ENCODE data around the gene TEP1. TPM values are rescaled to one million over a fixed set of nuclear protein-coding genes. Genes with fewer than 3 reads are reported as not detected.
A peak's percentile ranks its signal among the peaks of the same experiment; 100 is the strongest.
"Not testable (repeated sequence)": the region's sequence is repeated elsewhere in the genome, so short reads cannot be mapped to it uniquely, and the experiment has no call there.

The TEP1 gene
- total RNA-seq, 4 donors from 2014 or later = 12.9 to 27.6 (median 20.5) TPM

DNA sequence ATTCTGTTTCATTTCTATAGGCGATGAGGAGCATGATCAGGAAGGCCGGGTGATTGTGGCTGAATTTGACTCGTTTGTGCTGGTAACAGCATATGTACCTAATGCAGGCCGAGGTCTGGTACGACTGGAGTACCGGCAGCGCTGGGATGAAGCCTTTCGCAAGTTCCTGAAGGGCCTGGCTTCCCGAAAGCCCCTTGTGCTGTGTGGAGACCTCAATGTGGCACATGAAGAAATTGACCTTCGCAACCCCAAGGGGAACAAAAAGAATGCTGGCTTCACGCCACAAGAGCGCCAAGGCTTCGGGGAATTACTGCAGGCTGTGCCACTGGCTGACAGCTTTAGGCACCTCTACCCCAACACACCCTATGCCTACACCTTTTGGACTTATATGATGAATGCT lies 43.7 kb upstream of the TEP1 start:
- no peak for ATAC-seq
- WGBS, 2 donors (ENCODE audit: low coverage in 1 of 2) = 64 to 86% methylated on average over 8 to 11 of the region's 13 CpGs
- Histone ChIP-seq H3K4me3 (no peak overlapping the region), H3K27me3 (no peaks in the 10 kb centered on the region), H3K36me3 (peaks cover 2 to 47% of the 10 kb centered on the region in 2 donors), H3K9me3 (no peaks in the 10 kb centered on the region), H3K27ac (peak overlapping the region in 1 of 4 donors; percentile 6), H3K4me1 (peaks cover 9 to 71% (median 27%) of the 10 kb centered on the region in 3 donors)
- no peak for TF ChIP-seq POLR2A (IDR thresholded peaks at IDR 0.05)
- no peak for TF ChIP-seq EP300 (IDR thresholded peaks at IDR 0.05)
- no peak for TF ChIP-seq POLR2AphosphoS5 (IDR thresholded peaks at IDR 0.05)
- TF ChIP-seq, protein P1, sequence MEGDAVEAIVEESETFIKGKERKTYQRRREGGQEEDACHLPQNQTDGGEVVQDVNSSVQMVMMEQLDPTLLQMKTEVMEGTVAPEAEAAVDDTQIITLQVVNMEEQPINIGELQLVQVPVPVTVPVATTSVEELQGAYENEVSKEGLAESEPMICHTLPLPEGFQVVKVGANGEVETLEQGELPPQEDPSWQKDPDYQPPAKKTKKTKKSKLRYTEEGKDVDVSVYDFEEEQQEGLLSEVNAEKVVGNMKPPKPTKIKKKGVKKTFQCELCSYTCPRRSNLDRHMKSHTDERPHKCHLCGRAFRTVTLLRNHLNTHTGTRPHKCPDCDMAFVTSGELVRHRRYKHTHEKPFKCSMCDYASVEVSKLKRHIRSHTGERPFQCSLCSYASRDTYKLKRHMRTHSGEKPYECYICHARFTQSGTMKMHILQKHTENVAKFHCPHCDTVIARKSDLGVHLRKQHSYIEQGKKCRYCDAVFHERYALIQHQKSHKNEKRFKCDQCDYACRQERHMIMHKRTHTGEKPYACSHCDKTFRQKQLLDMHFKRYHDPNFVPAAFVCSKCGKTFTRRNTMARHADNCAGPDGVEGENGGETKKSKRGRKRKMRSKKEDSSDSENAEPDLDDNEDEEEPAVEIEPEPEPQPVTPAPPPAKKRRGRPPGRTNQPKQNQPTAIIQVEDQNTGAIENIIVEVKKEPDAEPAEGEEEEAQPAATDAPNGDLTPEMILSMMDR (IDR thresholded peaks at IDR 0.05) = no peak

DNA sequence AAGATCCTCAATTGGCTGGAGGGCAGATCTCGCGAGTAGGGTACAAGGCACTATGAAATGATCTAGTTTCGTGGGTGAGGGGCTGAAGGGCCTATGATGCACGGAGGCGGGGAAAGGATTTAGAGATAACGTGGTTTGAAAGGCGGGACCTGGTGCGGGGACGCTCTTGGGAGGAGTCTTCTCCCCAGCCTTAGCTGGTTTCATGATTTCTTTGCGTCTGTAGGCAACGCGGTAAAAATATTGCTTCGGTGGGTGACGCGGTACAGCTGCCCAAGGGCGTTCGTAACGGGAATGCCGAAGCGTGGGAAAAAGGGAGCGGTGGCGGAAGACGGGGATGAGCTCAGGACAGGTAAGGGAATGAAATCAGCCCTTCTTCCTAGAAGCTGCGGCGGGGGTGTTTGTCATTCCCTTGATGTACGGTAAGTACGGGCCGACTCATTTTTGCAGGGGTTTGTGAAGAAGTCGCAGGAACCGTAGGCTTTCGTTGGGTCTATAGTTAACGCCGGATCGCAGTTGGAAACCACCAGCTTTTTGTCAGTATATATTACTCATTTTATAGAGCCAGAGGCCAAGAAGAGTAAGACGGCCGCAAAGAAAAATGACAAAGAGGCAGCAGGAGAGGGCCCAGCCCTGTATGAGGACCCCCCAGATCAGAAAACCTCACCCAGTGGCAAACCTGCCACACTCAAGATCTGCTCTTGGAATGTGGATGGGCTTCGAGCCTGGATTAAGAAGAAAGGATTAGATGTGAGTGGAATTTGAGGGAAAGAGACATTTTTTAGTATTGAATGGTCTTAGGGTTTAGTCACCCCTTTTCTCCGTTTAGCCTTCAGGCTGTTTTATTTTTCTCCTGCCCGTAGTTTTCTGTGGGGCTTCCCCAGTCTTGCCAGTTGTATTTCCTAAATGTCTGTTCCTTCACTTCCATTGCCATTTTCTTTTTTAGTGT lies 42.3 kb upstream of the TEP1 start:
- Histone ChIP-seq H3K27me3 (no peaks in the 10 kb centered on the region), H3K9me3 (no peaks in the 10 kb centered on the region), H3K36me3 (peaks cover 2 to 60% of the 10 kb centered on the region in 2 donors), H3K4me3 (peak overlapping the region; percentile 72 to 83), H3K27ac (peak overlapping the region; percentile 81 to 97 (median 94)), H3K4me1 (peaks cover 9 to 67% (median 27%) of the 10 kb centered on the region in 3 donors)
- ATAC-seq = peak; percentile 63
- TF ChIP-seq EP300 (IDR thresholded peaks at IDR 0.05) = no peak
- WGBS, 2 donors (ENCODE audit: low coverage in 1 of 2) = 0 to 1% methylated on average over 34 to 35 of the region's 39 CpGs

DNA sequence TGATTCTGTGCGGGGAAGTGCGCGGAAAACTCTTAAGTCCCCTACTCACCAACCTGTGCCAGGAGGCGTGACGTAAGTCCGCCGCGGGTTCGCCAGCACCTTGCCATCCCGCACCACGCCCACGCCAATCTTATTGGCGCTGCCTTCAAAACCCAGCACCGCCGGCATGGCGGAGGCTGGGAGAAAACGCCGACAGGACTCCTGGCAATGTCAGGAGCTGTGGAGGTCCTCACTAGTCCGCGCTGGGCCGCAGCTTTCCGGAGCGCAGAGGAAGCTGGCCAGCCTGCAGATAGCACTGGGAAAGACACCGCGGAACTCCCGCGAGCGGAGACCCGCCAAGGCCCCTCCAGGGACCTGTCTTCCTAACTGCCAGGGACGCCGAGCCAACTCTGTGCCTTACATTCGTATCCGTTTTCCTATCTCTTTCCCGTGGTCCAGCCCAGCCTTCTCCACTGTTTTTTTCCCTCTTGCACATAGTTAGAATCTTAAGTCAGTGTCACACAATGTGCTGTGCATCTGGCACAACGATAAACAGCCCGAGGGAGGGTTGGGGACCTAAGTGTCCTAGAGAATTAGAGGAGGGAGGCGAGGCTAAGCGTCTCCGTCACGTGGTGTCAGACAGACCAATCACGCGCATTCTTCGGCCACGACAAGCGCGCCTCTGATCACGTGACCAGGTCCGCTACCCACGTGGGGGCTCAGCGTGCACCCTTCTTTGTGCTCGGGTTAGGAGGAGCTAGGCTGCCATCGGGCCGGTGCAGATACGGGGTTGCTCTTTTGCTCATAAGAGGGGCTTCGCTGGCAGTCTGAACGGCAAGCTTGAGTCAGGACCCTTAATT lies 41.4 kb upstream of the TEP1 start, which contains the start of the genes APEX1 and OSGEP:
Gene APEX1, plus strand, starts transcription at position 711 of the 839 bp plus-strand sequence. CDS start 420 bp downstream, outside the sequence.
Gene OSGEP, minus strand, starts transcription at position 297 of the 839 bp plus-strand sequence. Its CDS starts 129 bp downstream, at position 168.
- H3K27ac ChIP-seq = peak within 1 kb of the TSS; percentile 81 to 97 (median 94)
- no peaks in the 10 kb centered on the region for H3K9me3 ChIP-seq
- H3K4me3 ChIP-seq = peak within 1 kb of the TSS; percentile 72 to 83
- H3K4me1 ChIP-seq = peaks cover 9 to 58% (median 18%) of the 10 kb centered on the region in 3 donors
- 0 to 1% methylated on average over 3 to 15 of the region's 56 CpGs for WGBS, 2 donors (ENCODE audit: low coverage in 1 of 2)
- H3K36me3 ChIP-seq = peaks cover 2 to 66% of the 10 kb centered on the region in 2 donors
- H3K27me3 ChIP-seq = no peaks in the 10 kb centered on the region
- TF ChIP-seq POLR2A (IDR thresholded peaks at IDR 0.05) = peak; percentile 76 to 79
- no peak for TF ChIP-seq EP300 (IDR thresholded peaks at IDR 0.05)
- TF ChIP-seq, protein P1 (IDR thresholded peaks at IDR 0.05) = peak in 1 of 4 experiments; percentile 2
- TF ChIP-seq POLR2AphosphoS5 (IDR thresholded peaks at IDR 0.05) = peak; percentile 87
- ATAC-seq = peak; percentile 95

DNA sequence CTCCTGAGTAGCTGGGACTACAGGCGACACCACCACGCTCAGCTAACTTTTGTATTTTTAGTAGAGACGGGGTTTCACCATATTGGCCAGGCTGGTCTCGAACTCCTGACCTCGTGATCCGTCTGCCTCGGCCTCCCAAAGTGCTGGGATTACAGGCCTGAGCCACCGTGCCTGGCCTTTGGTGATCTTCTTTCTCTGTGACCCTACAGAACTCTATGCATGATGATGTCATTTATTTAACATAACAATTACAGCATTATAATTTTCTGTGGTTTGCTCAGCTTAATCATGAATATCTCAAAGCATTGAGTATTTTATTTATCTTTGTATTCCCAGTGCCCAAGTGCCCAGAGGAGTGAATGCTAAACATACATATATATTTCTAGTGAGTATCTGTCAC lies 39.5 kb upstream of the TEP1 start:
- peaks cover 9 to 39% (median 13%) of the 10 kb centered on the region in 3 donors for H3K4me1 ChIP-seq
- H3K27ac ChIP-seq, ATAC-seq, H3K27me3 ChIP-seq, H3K4me3 ChIP-seq, H3K9me3 ChIP-seq: not testable (repeated sequence)
- 88% methylated on average over 8 of the region's 8 CpGs; no CpG with 5 or more reads in 1 of the 2 donors for WGBS, 2 donors (ENCODE audit: low coverage in 1 of 2)
- peaks cover 0 to 66% of the 10 kb centered on the region in 2 donors for H3K36me3 ChIP-seq

DNA sequence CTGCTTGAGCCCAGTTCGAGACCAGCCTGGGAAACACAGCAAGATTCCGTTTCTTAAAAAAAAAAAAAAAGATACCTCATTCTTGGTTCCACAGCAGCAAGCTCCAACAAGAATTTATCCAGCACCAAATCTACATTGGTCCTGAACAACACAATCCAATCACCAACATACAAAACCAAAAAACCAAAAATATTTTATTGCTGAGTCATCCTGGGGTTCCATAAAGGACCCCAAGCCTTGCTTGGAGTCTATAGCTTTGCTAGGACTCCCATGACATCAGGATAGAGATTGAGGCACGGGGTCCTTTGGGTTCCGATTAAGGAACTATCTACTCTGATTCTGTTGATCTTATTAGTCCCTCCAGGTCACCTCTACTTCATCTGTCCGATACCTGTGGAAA lies 33.6 kb upstream of the TEP1 start:
- Histone ChIP-seq H3K9me3 (no peaks in the 10 kb centered on the region), H3K36me3 (peaks cover 0 to 68% of the 10 kb centered on the region in 2 donors), H3K4me3 (no peak overlapping the region), H3K27me3 (no peaks in the 10 kb centered on the region), H3K27ac (no peak overlapping the region), H3K4me1 (no peaks in the 10 kb centered on the region)
- no peak for TF ChIP-seq POLR2AphosphoS5 (IDR thresholded peaks at IDR 0.05)
- TF ChIP-seq, protein P1 (IDR thresholded peaks at IDR 0.05) = no peak
- no peak for TF ChIP-seq POLR2A (IDR thresholded peaks at IDR 0.05)
- WGBS, 2 donors (ENCODE audit: low coverage in 1 of 2) = 92 to 95% methylated on average over 5 of the region's 5 CpGs
- no peak for ATAC-seq

DNA sequence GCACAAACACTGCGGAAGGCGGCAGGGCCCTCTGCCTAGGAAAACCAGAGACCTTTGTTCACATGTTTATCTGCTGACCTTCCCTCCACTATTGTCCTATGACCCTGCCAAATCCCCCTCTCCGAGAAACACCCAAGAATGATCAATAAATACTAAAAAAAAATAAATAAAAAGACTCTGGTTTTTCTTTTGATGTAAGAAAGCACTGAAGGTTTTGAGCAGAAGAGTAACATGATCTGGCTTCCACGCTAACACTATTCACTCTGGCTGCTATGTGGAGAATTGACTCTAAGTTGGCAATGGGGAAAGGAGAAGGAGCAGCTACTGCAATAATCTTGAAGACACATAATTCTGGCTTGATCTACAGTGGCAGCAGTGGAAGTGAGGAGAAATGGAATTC lies 30.3 kb upstream of the TEP1 start:
- not testable (repeated sequence) for H3K27ac ChIP-seq, H3K9me3 ChIP-seq, H3K4me3 ChIP-seq, ATAC-seq, H3K4me1 ChIP-seq, H3K27me3 ChIP-seq
- 91 to 100% methylated on average over 1 of the region's 4 CpGs for WGBS, 2 donors (ENCODE audit: low coverage in 1 of 2)
- H3K36me3 ChIP-seq = peaks cover 0 to 36% of the 10 kb centered on the region in 2 donors

All from gastroesophageal sphincter (tissue), 4 donors.